PFSK-1 (cell line): Measurements from ENCODE around the gene SLC39A11.

ENCODE experiments used
- POLR2AphosphoS5 ChIP-seq: IDR thresholded peaks from 2 replicates; pipeline ENCODE4 v1.6.1; 2012; ENCODE audit warnings: low read depth, mild to moderate bottlenecking, control low read depth, low read length, moderate library complexity
- SIN3A ChIP-seq: IDR thresholded peaks from 2 replicates; pipeline ENCODE4 v1.6.1; 2012; ENCODE audit warnings: mild to moderate bottlenecking, low read length, moderate library complexity, borderline replicate concordance; ENCODE audit not compliant: insufficient read depth
- TAF1 ChIP-seq: IDR thresholded peaks from 2 replicates; pipeline ENCODE4 v1.6.1; 2012; ENCODE audit warnings: low read length, control low read depth, borderline replicate concordance; ENCODE audit not compliant: insufficient read depth
- TF ChIP-seq, protein P1 (sequence below), 2 experiments: IDR thresholded peaks; 2 replicates each; pipeline versions ENCODE4 v1.6.1 to v1.8.0; 2011 to 2012; ENCODE audit warnings: low read depth in 2 of 2, low read length in 2 of 2, control low read depth in 1 of 2, inconsistent platforms in 1 of 2, mild to moderate bottlenecking in 1 of 2, moderate library complexity in 1 of 2; ENCODE audit not compliant: insufficient read depth in 1 of 2

- no peak for TF ChIP-seq TAF1
- no peak for TF ChIP-seq POLR2AphosphoS5
- TF ChIP-seq, protein P1, sequence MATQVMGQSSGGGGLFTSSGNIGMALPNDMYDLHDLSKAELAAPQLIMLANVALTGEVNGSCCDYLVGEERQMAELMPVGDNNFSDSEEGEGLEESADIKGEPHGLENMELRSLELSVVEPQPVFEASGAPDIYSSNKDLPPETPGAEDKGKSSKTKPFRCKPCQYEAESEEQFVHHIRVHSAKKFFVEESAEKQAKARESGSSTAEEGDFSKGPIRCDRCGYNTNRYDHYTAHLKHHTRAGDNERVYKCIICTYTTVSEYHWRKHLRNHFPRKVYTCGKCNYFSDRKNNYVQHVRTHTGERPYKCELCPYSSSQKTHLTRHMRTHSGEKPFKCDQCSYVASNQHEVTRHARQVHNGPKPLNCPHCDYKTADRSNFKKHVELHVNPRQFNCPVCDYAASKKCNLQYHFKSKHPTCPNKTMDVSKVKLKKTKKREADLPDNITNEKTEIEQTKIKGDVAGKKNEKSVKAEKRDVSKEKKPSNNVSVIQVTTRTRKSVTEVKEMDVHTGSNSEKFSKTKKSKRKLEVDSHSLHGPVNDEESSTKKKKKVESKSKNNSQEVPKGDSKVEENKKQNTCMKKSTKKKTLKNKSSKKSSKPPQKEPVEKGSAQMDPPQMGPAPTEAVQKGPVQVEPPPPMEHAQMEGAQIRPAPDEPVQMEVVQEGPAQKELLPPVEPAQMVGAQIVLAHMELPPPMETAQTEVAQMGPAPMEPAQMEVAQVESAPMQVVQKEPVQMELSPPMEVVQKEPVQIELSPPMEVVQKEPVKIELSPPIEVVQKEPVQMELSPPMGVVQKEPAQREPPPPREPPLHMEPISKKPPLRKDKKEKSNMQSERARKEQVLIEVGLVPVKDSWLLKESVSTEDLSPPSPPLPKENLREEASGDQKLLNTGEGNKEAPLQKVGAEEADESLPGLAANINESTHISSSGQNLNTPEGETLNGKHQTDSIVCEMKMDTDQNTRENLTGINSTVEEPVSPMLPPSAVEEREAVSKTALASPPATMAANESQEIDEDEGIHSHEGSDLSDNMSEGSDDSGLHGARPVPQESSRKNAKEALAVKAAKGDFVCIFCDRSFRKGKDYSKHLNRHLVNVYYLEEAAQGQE (IDR thresholded peaks at IDR 0.05; ENCODE audit: insufficient read depth in 1 of 2, low read depth in 2 of 2, low read length in 2 of 2), result no peak
- TF ChIP-seq SIN3A, result no peak
Observed at GRCh38 chr17:72619976-72620650, 472.4 kb downstream of the SLC39A11 start.
